Osteocyte (in vitro differentiated cells): ENCODE results near the gene OTOG. TPM values are rescaled to one million over a fixed set of nuclear protein-coding genes. Genes with fewer than 3 reads are reported as not detected.

Experiments
- DNase-seq: peaks from one replicate; pipeline ENCODE4 v3.0.0; 2021; ENCODE audit warnings: mixed read lengths; ENCODE audit not compliant: unreplicated experiment; ENCODE audit errors: extremely low spot score
- H3K27ac Mint-ChIP-seq: one replicate; pipeline ENCODE4 v1.8.0; 2021; ENCODE audit warnings: mild to moderate bottlenecking, mixed read lengths; ENCODE audit not compliant: unreplicated experiment
- H3K27me3 Mint-ChIP-seq: one replicate; pipeline ENCODE4 v1.8.0; 2021; ENCODE audit warnings: mixed read lengths; ENCODE audit not compliant: unreplicated experiment
- H3K36me3 Mint-ChIP-seq: one replicate; pipeline ENCODE4 v1.8.0; 2021; ENCODE audit warnings: mixed read lengths; ENCODE audit not compliant: unreplicated experiment
- H3K4me1 Mint-ChIP-seq: one replicate; pipeline ENCODE4 v1.8.0; 2021; ENCODE audit warnings: mixed read lengths; ENCODE audit not compliant: unreplicated experiment
- H3K4me3 Mint-ChIP-seq: one replicate; pipeline ENCODE4 v1.8.0; 2021; ENCODE audit warnings: mild to moderate bottlenecking, moderate library complexity, mixed read lengths; ENCODE audit not compliant: unreplicated experiment
- H3K9me3 Mint-ChIP-seq: one replicate; pipeline ENCODE4 v1.8.0; 2021; ENCODE audit warnings: mixed read lengths; ENCODE audit not compliant: unreplicated experiment
- CTCF ChIP-seq: fragments of 200-600 bp; sonication (generic); IDR thresholded peaks from 2 replicates; pipeline ENCODE4 v1.5.0; 2021; ENCODE audit warnings: antibody characterized with exemption, mild to moderate bottlenecking, moderate library complexity
- total RNA-seq: library from RNA; stranded (reverse); gene quantifications from 2 replicates; pipeline ENCODE4 v1.2.1, GENCODE V29; 2021

The OTOG gene
- total RNA-seq, 1 donor from 2014 or later = not detected

GRCh38 chr11:17502630-17503029, 44.4 kb upstream of the OTOG start:
- no peaks in the 10 kb centered on the region for H3K9me3 Mint-ChIP-seq

GRCh38 chr11:17504330-17505107, 42.5 kb upstream of the OTOG start:
- Mint-ChIP-seq H3K27me3 (peaks cover 10% of the 10 kb centered on the region), H3K36me3 (no peaks in the 10 kb centered on the region), H3K27ac (no peak overlapping the region), H3K4me1 (peaks cover 2% of the 10 kb centered on the region), H3K4me3 (no peak overlapping the region), H3K9me3 (no peaks in the 10 kb centered on the region)
- peak; percentile 93 for DNase-seq
- TF ChIP-seq CTCF = peak; percentile 90

More at GRCh38 chr11:17502630-17503029, 44.4 kb upstream of the OTOG start:
- Mint-ChIP-seq H3K27me3 (peaks cover 7% of the 10 kb centered on the region), H3K4me1 (no peaks in the 10 kb centered on the region), H3K4me3 (no peak overlapping the region), H3K36me3 (no peaks in the 10 kb centered on the region), H3K27ac (no peak overlapping the region)
- no peak for TF ChIP-seq CTCF
- no peak for DNase-seq

- no peak overlapping the region for H3K4me3 Mint-ChIP-seq
- no peak for TF ChIP-seq CTCF
- no peak overlapping the region for H3K27ac Mint-ChIP-seq
Observed at GRCh38 chr11:17505146-17505545, 41.9 kb upstream of the OTOG start.

GRCh38 chr11:17506314-17506713, 40.7 kb upstream of the OTOG start:
- H3K4me3 Mint-ChIP-seq = no peak overlapping the region
- peaks cover 2% of the 10 kb centered on the region for H3K4me1 Mint-ChIP-seq
- H3K27ac Mint-ChIP-seq = no peak overlapping the region
- DNase-seq = no peak
- no peaks in the 10 kb centered on the region for H3K36me3 Mint-ChIP-seq
- H3K9me3 Mint-ChIP-seq = no peaks in the 10 kb centered on the region
- peaks cover 11% of the 10 kb centered on the region for H3K27me3 Mint-ChIP-seq
- no peak for TF ChIP-seq CTCF

More at GRCh38 chr11:17505146-17505545, 41.9 kb upstream of the OTOG start:
- Mint-ChIP-seq H3K27me3 (peaks cover 10% of the 10 kb centered on the region), H3K4me1 (peaks cover 2% of the 10 kb centered on the region), H3K36me3 (no peaks in the 10 kb centered on the region), H3K9me3 (no peaks in the 10 kb centered on the region)
- DNase-seq = no peak

GRCh38 chr11:17506942-17507341, 40.1 kb upstream of the OTOG start:
- no peak for DNase-seq
- H3K9me3 Mint-ChIP-seq = no peaks in the 10 kb centered on the region
- H3K4me1 Mint-ChIP-seq = peaks cover 2% of the 10 kb centered on the region
- no peak overlapping the region for H3K4me3 Mint-ChIP-seq
- no peak for TF ChIP-seq CTCF
- no peak overlapping the region for H3K27ac Mint-ChIP-seq
- peaks cover 14% of the 10 kb centered on the region for H3K27me3 Mint-ChIP-seq
- no peaks in the 10 kb centered on the region for H3K36me3 Mint-ChIP-seq
